ENCODE results near the gene LEF1. TPM values are rescaled to one million over a fixed set of nuclear protein-coding genes. Genes with fewer than 3 reads are reported as not detected.

The LEF1 gene
- total and polyA plus RNA-seq, 2 experiments from 2014 or later = 0.50 to 0.73 TPM

GRCh38 chr4:108033348-108033747, 135.4 kb downstream of the LEF1 start:
- DNase-seq (ENCODE audit: low spot score) = no peak
- ATAC-seq = no peak
- no peaks in the 10 kb centered on the region for H3K9me2 ChIP-seq (ENCODE audit: insufficient read depth)
- no peak overlapping the region for H3K4me2 ChIP-seq
- H3K4me1 ChIP-seq (ENCODE audit: insufficient read depth) = no peaks in the 10 kb centered on the region
- no peaks in the 10 kb centered on the region; the same call in 1 of the 2 replicates for H4K20me1 ChIP-seq (replicated peaks; ENCODE audit: insufficient read depth)
- Mint-ChIP-seq H3K36me3 (ENCODE audit: low read depth) (peaks cover 37% of the 10 kb centered on the region), H3K4me3 (no peak overlapping the region), H3K4me1 (peaks cover 10% of the 10 kb centered on the region), H3K27me3 (ENCODE audit: insufficient read depth, low read depth, poor library complexity) (peaks cover 4% of the 10 kb centered on the region), H3K9me3 (no peaks in the 10 kb centered on the region), H3K27ac (no peak overlapping the region)
- TF ChIP-seq ZNF462 (CRISPR knock-in tag; IDR thresholded peaks at IDR 0.05) (no peak), EZH2 (IDR thresholded peaks at IDR 0.05; ENCODE audit: low read depth, unreplicated experiment) (no peak), CTCF (conservative IDR thresholded peaks at IDR 0.05; ENCODE audit: low read depth in 2 of 2) (no peak), ZNF114 (CRISPR knock-in tag; IDR thresholded peaks at IDR 0.05) (no peak), ZNF331 (CRISPR knock-in tag; IDR thresholded peaks at IDR 0.05; ENCODE audit: low read depth) (no peak), JUNB (IDR thresholded peaks at IDR 0.05; ENCODE audit: unreplicated experiment) (no peak), POLR2AphosphoS5 (IDR thresholded peaks at IDR 0.05; ENCODE audit: low read depth) (no peak), NANOG (IDR thresholded peaks at IDR 0.05; ENCODE audit: borderline replicate concordance) (no peak), CREB1 (CRISPR knock-in tag; IDR thresholded peaks at IDR 0.05; ENCODE audit: low read depth) (no peak), EZH2phosphoT487 (IDR thresholded peaks at IDR 0.05; ENCODE audit: unreplicated experiment) (no peak), STAT1 (IDR thresholded peaks at IDR 0.05; ENCODE audit: unreplicated experiment) (no peak)
- TF ChIP-seq, protein P1, sequence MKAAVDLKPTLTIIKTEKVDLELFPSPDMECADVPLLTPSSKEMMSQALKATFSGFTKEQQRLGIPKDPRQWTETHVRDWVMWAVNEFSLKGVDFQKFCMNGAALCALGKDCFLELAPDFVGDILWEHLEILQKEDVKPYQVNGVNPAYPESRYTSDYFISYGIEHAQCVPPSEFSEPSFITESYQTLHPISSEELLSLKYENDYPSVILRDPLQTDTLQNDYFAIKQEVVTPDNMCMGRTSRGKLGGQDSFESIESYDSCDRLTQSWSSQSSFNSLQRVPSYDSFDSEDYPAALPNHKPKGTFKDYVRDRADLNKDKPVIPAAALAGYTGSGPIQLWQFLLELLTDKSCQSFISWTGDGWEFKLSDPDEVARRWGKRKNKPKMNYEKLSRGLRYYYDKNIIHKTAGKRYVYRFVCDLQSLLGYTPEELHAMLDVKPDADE (IDR thresholded peaks at IDR 0.05) = no peak
- TF ChIP-seq, protein P2, sequence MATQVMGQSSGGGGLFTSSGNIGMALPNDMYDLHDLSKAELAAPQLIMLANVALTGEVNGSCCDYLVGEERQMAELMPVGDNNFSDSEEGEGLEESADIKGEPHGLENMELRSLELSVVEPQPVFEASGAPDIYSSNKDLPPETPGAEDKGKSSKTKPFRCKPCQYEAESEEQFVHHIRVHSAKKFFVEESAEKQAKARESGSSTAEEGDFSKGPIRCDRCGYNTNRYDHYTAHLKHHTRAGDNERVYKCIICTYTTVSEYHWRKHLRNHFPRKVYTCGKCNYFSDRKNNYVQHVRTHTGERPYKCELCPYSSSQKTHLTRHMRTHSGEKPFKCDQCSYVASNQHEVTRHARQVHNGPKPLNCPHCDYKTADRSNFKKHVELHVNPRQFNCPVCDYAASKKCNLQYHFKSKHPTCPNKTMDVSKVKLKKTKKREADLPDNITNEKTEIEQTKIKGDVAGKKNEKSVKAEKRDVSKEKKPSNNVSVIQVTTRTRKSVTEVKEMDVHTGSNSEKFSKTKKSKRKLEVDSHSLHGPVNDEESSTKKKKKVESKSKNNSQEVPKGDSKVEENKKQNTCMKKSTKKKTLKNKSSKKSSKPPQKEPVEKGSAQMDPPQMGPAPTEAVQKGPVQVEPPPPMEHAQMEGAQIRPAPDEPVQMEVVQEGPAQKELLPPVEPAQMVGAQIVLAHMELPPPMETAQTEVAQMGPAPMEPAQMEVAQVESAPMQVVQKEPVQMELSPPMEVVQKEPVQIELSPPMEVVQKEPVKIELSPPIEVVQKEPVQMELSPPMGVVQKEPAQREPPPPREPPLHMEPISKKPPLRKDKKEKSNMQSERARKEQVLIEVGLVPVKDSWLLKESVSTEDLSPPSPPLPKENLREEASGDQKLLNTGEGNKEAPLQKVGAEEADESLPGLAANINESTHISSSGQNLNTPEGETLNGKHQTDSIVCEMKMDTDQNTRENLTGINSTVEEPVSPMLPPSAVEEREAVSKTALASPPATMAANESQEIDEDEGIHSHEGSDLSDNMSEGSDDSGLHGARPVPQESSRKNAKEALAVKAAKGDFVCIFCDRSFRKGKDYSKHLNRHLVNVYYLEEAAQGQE (IDR thresholded peaks at IDR 0.05; ENCODE audit: unreplicated experiment) = no peak
- no peak overlapping the region for H3K4me3 ChIP-seq
- no peak overlapping the region for H2AFZ ChIP-seq
- H3K27me3 ChIP-seq (ENCODE audit: insufficient read depth) = no peaks in the 10 kb centered on the region
- H3K79me2 ChIP-seq (replicated peaks; ENCODE audit: insufficient read depth) = no peaks in the 10 kb centered on the region
- H3F3A ChIP-seq (replicated peaks; ENCODE audit: low read depth) = no peaks in the 10 kb centered on the region
- peaks cover 8% of the 10 kb centered on the region for H3K36me3 ChIP-seq (ENCODE audit: insufficient read depth)
- no peak overlapping the region for H3K27ac ChIP-seq (ENCODE audit: low read depth)

Data from GM23338 (cell line).